OCI-LY3 (cell line): ENCODE data around the gene COX20.

Experiments used
- H2AFZ ChIP-seq: fragments of 200-600, 300-600 bp; shearing (Covaris generic); 2 replicates; pipeline ENCODE4 v1.6.0; 2014; ENCODE audit warnings: antibody characterized with exemption, low read depth, low read length
- H3K27ac ChIP-seq: fragments of 200-600, 300-600 bp; sonication (generic); 2 replicates; pipeline ENCODE4 v1.5.1; 2014; ENCODE audit warnings: mild to moderate bottlenecking, low read length, moderate library complexity, mixed read lengths
- H3K27me3 ChIP-seq: fragments of 200-600, 300-600 bp; sonication (generic); 2 replicates; pipeline ENCODE4 v1.6.1; 2014; ENCODE audit warnings: low read depth, low read length, mixed read lengths
- H3K36me3 ChIP-seq: fragments of 200-600, 300-600 bp; sonication (generic); replicated peaks from 2 replicates; pipeline ENCODE3; 2014; ENCODE audit warnings: low read depth, low read length, mixed read lengths
- H3K4me1 ChIP-seq: fragments of 300-600, 200-600 bp; sonication (generic); 2 replicates; pipeline ENCODE4 v1.6.1; 2014; ENCODE audit warnings: low read length, mixed read lengths
- H3K4me2 ChIP-seq: fragments of 200-600, 300-600 bp; sonication (generic); 2 replicates; pipeline ENCODE4 v1.6.1; 2014; ENCODE audit warnings: low read length, mixed read lengths
- H3K4me3 ChIP-seq: fragments of 300-600, 200-600 bp; sonication (generic); 2 replicates; pipeline ENCODE4 v1.5.1; 2014; ENCODE audit warnings: antibody characterized with exemption, mild to moderate bottlenecking, low read length, moderate library complexity
- H3K79me2 ChIP-seq: fragments of 300-600, 200-600 bp; shearing (Covaris generic); 2 replicates; pipeline ENCODE4 v1.6.1; 2014; ENCODE audit warnings: mild to moderate bottlenecking, low read length, mixed read lengths
- H3K9ac ChIP-seq: fragments of 300-600, 200-600 bp; shearing (Covaris generic); 2 replicates; pipeline ENCODE4 v1.6.0; 2014; ENCODE audit warnings: mild to moderate bottlenecking, low read length, moderate library complexity
- H3K9me3 ChIP-seq: fragments of 200-600, 300-600 bp; shearing (Covaris generic); 2 replicates; pipeline ENCODE4 v1.6.1; 2014; ENCODE audit warnings: low read length, mixed read lengths; ENCODE audit not compliant: insufficient read depth
- H4K20me1 ChIP-seq: fragments of 200-600, 300-600 bp; sonication (generic); 2 replicates; pipeline ENCODE4 v1.6.1; 2016; ENCODE audit warnings: low read length, mixed read lengths; ENCODE audit not compliant: insufficient read depth
- EZH2phosphoT487 ChIP-seq: fragments of 200-600 bp; shearing (Covaris generic); IDR thresholded peaks from 2 replicates; pipeline ENCODE4 v1.6.1; 2018; ENCODE audit warnings: antibody characterized with exemption, mixed run types, low read depth
- TF ChIP-seq, protein P1 (sequence below): fragments of 200-600, 300-600 bp; sonication (generic); IDR thresholded peaks from 2 replicates; pipeline ENCODE4 v1.5.1; 2014; ENCODE audit warnings: antibody characterized with exemption, low read length, low read depth

COX20 gene

DNA sequence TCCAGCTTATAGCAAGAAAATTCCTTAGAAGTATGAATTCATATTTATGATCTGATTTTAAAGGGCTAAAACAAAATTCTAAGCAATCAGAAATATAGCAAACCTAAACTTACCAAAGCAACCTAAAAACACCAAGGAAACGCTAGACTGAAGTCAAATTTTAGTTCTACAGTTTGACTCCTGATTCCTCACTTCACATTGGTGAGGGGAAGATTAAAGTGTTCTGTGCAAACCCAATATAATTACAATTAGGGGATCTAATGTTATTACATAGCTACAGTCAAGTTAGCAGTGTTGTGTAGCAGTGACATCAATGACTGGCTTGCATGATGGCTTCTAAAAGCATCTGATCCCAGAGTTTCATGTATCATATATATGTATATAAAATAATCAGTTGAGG is 17.2 kb downstream of the COX20 start:
- Histone ChIP-seq H4K20me1 (peaks cover 89% of the 10 kb centered on the region), H3K9ac (no peak overlapping the region), H3K36me3 (peaks cover 90% of the 10 kb centered on the region), H3K4me1 (no peaks in the 10 kb centered on the region), H3K27me3 (no peaks in the 10 kb centered on the region), H3K4me3 (no peak overlapping the region), H3K4me2 (no peak overlapping the region), H3K79me2 (peaks cover 99% of the 10 kb centered on the region), H3K27ac (no peak overlapping the region), H3K9me3 (no peaks in the 10 kb centered on the region), H2AFZ (no peak overlapping the region)
- TF ChIP-seq, protein P1, sequence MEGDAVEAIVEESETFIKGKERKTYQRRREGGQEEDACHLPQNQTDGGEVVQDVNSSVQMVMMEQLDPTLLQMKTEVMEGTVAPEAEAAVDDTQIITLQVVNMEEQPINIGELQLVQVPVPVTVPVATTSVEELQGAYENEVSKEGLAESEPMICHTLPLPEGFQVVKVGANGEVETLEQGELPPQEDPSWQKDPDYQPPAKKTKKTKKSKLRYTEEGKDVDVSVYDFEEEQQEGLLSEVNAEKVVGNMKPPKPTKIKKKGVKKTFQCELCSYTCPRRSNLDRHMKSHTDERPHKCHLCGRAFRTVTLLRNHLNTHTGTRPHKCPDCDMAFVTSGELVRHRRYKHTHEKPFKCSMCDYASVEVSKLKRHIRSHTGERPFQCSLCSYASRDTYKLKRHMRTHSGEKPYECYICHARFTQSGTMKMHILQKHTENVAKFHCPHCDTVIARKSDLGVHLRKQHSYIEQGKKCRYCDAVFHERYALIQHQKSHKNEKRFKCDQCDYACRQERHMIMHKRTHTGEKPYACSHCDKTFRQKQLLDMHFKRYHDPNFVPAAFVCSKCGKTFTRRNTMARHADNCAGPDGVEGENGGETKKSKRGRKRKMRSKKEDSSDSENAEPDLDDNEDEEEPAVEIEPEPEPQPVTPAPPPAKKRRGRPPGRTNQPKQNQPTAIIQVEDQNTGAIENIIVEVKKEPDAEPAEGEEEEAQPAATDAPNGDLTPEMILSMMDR, result no peak
- no peak for TF ChIP-seq EZH2phosphoT487

DNA sequence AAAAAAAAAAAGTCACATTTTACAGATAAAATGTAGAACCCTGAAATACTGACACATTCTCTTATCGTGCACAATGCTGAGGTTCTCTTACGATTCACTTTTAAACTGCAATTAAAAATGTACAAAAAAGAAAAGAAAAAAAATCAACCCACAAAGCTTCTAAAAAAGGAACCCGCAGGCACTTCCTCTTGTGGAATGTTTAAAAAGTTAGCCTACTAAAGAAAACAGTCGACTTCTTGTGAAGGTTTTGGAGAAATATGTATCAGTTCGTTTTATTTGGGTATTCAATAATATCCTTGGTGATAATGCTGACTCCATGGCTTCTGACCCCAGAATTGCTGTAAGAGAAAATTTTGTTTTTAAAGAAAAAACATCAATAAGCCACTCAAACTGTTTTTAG is 18.7 kb downstream of the COX20 start:
- H3K9me3 ChIP-seq, result no peaks in the 10 kb centered on the region
- no peak overlapping the region for H3K9ac ChIP-seq
- no peaks in the 10 kb centered on the region for H3K4me1 ChIP-seq
- H4K20me1 ChIP-seq, result peaks cover 89% of the 10 kb centered on the region
- peaks cover 99% of the 10 kb centered on the region for H3K79me2 ChIP-seq
- TF ChIP-seq, protein P1, result no peak
- no peak for TF ChIP-seq EZH2phosphoT487
- H3K27me3 ChIP-seq, result no peaks in the 10 kb centered on the region
- H3K36me3 ChIP-seq, result peaks cover 90% of the 10 kb centered on the region
- no peak overlapping the region for H3K4me3 ChIP-seq
- H3K27ac ChIP-seq, result no peak overlapping the region
- no peak overlapping the region for H3K4me2 ChIP-seq
- no peak overlapping the region for H2AFZ ChIP-seq

DNA sequence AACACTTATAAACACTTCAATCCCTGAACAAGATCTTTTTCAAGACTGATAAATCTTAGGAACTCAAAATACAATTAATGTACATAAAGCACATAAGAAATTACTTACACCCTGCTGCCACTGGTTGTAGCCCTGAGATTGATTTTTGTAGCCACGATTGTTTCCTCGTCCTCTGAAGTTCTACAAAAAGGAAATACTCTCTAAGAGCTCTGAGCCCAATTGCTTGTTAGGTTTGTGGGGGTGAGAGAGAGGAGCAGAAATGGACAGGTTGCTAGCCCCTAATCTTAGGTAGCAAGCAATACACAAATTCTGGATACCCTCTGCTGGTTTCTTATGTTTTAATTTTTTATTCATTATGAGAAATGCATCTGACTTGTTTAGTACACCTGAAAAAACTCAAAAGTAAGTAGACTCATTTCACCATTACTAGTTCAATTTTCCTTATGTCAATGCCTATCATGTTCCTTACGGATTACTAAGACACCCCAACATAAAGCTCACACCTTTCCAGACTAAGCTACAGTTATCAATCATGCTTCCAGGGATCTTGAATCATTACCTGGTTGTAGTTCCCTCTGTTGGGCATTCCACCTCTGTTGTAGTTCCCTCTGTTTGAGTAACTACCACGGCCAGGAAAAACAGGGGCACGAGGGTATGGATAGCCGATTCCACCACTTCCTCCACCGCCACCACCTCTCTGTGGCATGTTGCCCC is 19.6 kb downstream of the COX20 start:
- no peak overlapping the region for H2AFZ ChIP-seq
- no peak overlapping the region for H3K9ac ChIP-seq
- peaks cover under 1% of the 10 kb centered on the region; the same call in 1 of the 2 replicates for H3K4me1 ChIP-seq
- peaks cover 90% of the 10 kb centered on the region for H3K36me3 ChIP-seq
- H3K27me3 ChIP-seq, result no peaks in the 10 kb centered on the region
- no peaks in the 10 kb centered on the region for H3K9me3 ChIP-seq
- peaks cover 89% of the 10 kb centered on the region for H4K20me1 ChIP-seq
- no peak overlapping the region for H3K27ac ChIP-seq
- no peak overlapping the region for H3K4me2 ChIP-seq
- TF ChIP-seq, protein P1, result no peak
- TF ChIP-seq EZH2phosphoT487, result no peak
- peaks cover 99% of the 10 kb centered on the region for H3K79me2 ChIP-seq
- H3K4me3 ChIP-seq, result no peak overlapping the region

DNA sequence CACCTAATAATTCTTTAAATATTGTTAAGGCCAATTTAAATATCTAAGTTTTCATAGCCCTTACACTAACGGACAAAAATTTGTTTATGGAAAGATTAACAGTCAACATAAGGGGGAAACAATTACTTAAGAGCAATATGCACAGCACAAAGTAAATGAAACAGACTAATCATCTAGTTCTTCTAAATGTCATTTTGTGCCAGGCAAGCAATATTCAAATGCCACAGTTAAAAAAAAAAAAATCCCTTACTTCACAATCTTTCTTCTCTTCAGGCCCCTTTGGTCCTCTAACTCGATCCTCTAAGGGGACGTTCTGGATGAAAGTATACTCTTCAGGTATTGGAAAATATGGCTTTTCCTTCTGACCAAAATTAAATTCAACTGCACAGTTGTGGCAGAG is 22.3 kb downstream of the COX20 start:
- H3K27me3 ChIP-seq, result no peaks in the 10 kb centered on the region
- H2AFZ ChIP-seq, result no peak overlapping the region
- peaks cover 99% of the 10 kb centered on the region for H3K79me2 ChIP-seq
- TF ChIP-seq, protein P1, result no peak
- TF ChIP-seq EZH2phosphoT487, result no peak
- H3K4me3 ChIP-seq, result no peak overlapping the region
- peaks cover 21% of the 10 kb centered on the region for H3K4me1 ChIP-seq
- H4K20me1 ChIP-seq, result peaks cover 90% of the 10 kb centered on the region
- H3K36me3 ChIP-seq, result peaks cover 90% of the 10 kb centered on the region
- H3K4me2 ChIP-seq, result no peak overlapping the region
- no peaks in the 10 kb centered on the region for H3K9me3 ChIP-seq
- no peak overlapping the region for H3K27ac ChIP-seq
- H3K9ac ChIP-seq, result no peak overlapping the region
